ENCODE results near the gene PRR16.

The PRR16 gene

GRCh38 chr5:120545951-120546350 is 81.9 kb downstream of the PRR16 start:
- no peak for TF ChIP-seq ESRRG (CRISPR knock-in tag; IDR thresholded peaks at IDR 0.05)
- no peak for TF ChIP-seq ZFP3 (CRISPR knock-in tag; IDR thresholded peaks at IDR 0.05)
- no peak for TF ChIP-seq OSR1 (CRISPR knock-in tag; IDR thresholded peaks at IDR 0.05)
- TF ChIP-seq ZC3H10 (CRISPR knock-in tag; IDR thresholded peaks at IDR 0.05), result no peak
- no peak for TF ChIP-seq TCF4 (CRISPR knock-in tag; IDR thresholded peaks at IDR 0.05; ENCODE audit: borderline replicate concordance)
- TF ChIP-seq, protein P1, sequence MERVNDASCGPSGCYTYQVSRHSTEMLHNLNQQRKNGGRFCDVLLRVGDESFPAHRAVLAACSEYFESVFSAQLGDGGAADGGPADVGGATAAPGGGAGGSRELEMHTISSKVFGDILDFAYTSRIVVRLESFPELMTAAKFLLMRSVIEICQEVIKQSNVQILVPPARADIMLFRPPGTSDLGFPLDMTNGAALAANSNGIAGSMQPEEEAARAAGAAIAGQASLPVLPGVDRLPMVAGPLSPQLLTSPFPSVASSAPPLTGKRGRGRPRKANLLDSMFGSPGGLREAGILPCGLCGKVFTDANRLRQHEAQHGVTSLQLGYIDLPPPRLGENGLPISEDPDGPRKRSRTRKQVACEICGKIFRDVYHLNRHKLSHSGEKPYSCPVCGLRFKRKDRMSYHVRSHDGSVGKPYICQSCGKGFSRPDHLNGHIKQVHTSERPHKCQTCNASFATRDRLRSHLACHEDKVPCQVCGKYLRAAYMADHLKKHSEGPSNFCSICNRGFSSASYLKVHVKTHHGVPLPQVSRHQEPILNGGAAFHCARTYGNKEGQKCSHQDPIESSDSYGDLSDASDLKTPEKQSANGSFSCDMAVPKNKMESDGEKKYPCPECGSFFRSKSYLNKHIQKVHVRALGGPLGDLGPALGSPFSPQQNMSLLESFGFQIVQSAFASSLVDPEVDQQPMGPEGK (CRISPR knock-in tag; IDR thresholded peaks at IDR 0.05; ENCODE audit: borderline replicate concordance), result no peak
- no peak for TF ChIP-seq ZFP30 (CRISPR knock-in tag; IDR thresholded peaks at IDR 0.05)
- no peak for TF ChIP-seq ISL1 (CRISPR knock-in tag; IDR thresholded peaks at IDR 0.05)
- no peak for TF ChIP-seq GLIS3 (CRISPR knock-in tag; IDR thresholded peaks at IDR 0.05)
- TF ChIP-seq SNAI2 (CRISPR knock-in tag; IDR thresholded peaks at IDR 0.05), result no peak
- no peak for TF ChIP-seq BACH2 (CRISPR knock-in tag; IDR thresholded peaks at IDR 0.05; ENCODE audit: borderline replicate concordance)
- TF ChIP-seq, protein P2, sequence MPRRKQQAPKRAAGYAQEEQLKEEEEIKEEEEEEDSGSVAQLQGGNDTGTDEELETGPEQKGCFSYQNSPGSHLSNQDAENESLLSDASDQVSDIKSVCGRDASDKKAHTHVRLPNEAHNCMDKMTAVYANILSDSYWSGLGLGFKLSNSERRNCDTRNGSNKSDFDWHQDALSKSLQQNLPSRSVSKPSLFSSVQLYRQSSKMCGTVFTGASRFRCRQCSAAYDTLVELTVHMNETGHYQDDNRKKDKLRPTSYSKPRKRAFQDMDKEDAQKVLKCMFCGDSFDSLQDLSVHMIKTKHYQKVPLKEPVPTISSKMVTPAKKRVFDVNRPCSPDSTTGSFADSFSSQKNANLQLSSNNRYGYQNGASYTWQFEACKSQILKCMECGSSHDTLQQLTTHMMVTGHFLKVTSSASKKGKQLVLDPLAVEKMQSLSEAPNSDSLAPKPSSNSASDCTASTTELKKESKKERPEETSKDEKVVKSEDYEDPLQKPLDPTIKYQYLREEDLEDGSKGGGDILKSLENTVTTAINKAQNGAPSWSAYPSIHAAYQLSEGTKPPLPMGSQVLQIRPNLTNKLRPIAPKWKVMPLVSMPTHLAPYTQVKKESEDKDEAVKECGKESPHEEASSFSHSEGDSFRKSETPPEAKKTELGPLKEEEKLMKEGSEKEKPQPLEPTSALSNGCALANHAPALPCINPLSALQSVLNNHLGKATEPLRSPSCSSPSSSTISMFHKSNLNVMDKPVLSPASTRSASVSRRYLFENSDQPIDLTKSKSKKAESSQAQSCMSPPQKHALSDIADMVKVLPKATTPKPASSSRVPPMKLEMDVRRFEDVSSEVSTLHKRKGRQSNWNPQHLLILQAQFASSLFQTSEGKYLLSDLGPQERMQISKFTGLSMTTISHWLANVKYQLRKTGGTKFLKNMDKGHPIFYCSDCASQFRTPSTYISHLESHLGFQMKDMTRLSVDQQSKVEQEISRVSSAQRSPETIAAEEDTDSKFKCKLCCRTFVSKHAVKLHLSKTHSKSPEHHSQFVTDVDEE (CRISPR knock-in tag; IDR thresholded peaks at IDR 0.05), result no peak
- TF ChIP-seq ZNF565 (CRISPR knock-in tag; conservative IDR thresholded peaks at IDR 0.05; ENCODE audit: low read depth), result no peak
- TF ChIP-seq, protein P3, sequence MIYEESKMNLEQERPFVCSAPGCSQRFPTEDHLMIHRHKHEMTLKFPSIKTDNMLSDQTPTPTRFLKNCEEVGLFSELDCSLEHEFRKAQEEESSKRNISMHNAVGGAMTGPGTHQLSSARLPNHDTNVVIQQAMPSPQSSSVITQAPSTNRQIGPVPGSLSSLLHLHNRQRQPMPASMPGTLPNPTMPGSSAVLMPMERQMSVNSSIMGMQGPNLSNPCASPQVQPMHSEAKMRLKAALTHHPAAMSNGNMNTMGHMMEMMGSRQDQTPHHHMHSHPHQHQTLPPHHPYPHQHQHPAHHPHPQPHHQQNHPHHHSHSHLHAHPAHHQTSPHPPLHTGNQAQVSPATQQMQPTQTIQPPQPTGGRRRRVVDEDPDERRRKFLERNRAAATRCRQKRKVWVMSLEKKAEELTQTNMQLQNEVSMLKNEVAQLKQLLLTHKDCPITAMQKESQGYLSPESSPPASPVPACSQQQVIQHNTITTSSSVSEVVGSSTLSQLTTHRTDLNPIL (CRISPR knock-in tag; IDR thresholded peaks at IDR 0.05; ENCODE audit: low read depth), result no peak
- no peak for TF ChIP-seq CSRNP3 (CRISPR knock-in tag; IDR thresholded peaks at IDR 0.05)
- no peak for TF ChIP-seq CSDC2 (CRISPR knock-in tag; IDR thresholded peaks at IDR 0.05)
- TF ChIP-seq ARNTL (CRISPR knock-in tag; IDR thresholded peaks at IDR 0.05; ENCODE audit: borderline replicate concordance, low read depth), result no peak
- no peak for ATAC-seq

- TF ChIP-seq ZC3H10 (CRISPR knock-in tag; IDR thresholded peaks at IDR 0.05) (no peak), CSRNP3 (CRISPR knock-in tag; IDR thresholded peaks at IDR 0.05) (no peak), TCF4 (CRISPR knock-in tag; IDR thresholded peaks at IDR 0.05; ENCODE audit: borderline replicate concordance) (no peak), ARNTL (CRISPR knock-in tag; IDR thresholded peaks at IDR 0.05; ENCODE audit: borderline replicate concordance, low read depth) (no peak), SNAI2 (CRISPR knock-in tag; IDR thresholded peaks at IDR 0.05) (no peak), POU6F1 (CRISPR knock-in tag; IDR thresholded peaks at IDR 0.05; ENCODE audit: borderline replicate concordance, low read depth) (no peak), BACH2 (CRISPR knock-in tag; IDR thresholded peaks at IDR 0.05; ENCODE audit: borderline replicate concordance) (no peak)
- TF ChIP-seq, protein P2 (CRISPR knock-in tag; IDR thresholded peaks at IDR 0.05), result no peak
- TF ChIP-seq, protein P1 (CRISPR knock-in tag; IDR thresholded peaks at IDR 0.05; ENCODE audit: borderline replicate concordance), result no peak
- no peak for ATAC-seq
These were observed 82.8 kb downstream of the PRR16 start for GRCh38 chr5:120546922-120547321.
